Hepatocyte (in vitro differentiated cells): ENCODE results near the gene UVRAG. TPM values are rescaled to one million over a fixed set of nuclear protein-coding genes. Genes with fewer than 3 reads are reported as not detected.
A peak's percentile ranks its signal among the peaks of the same experiment; 100 is the strongest.

Experiments used
- DNase-seq: peaks from one replicate; pipeline ENCODE4 v3.0.0-alpha.2; 2016; ENCODE audit warnings: low spot score
- H2AFZ ChIP-seq: fragments of 200-600 bp; sonication (generic); 2 replicates; pipeline ENCODE4 v1.6.0; 2016; ENCODE audit warnings: antibody characterized with exemption, mild to moderate bottlenecking
- H3K27ac ChIP-seq: fragments of 200-600 bp; sonication (generic); 2 replicates; pipeline ENCODE4 v1.5.1; 2016; ENCODE audit warnings: mild to moderate bottlenecking
- H3K27me3 ChIP-seq: fragments of 200-600 bp; sonication (generic); 2 replicates; pipeline ENCODE4 v1.6.1; 2016
- H3K36me3 ChIP-seq: fragments of 200-600 bp; sonication (generic); replicated peaks from 2 replicates; pipeline ENCODE4 v1.5.1; 2016; ENCODE audit warnings: low read depth; ENCODE audit not compliant: insufficient read depth
- H3K4me1 ChIP-seq: fragments of 200-600 bp; sonication (generic); 2 replicates; pipeline ENCODE4 v1.5.1; 2016; ENCODE audit warnings: mild to moderate bottlenecking, moderate library complexity; ENCODE audit not compliant: insufficient read depth
- H3K4me2 ChIP-seq: fragments of 200-600 bp; sonication (generic); 2 replicates; pipeline ENCODE4 v1.6.0; 2016
- H3K4me3 ChIP-seq: fragments of 200-600 bp; sonication (generic); 2 replicates; pipeline ENCODE4 v1.5.1; 2016; ENCODE audit warnings: mild to moderate bottlenecking
- H3K79me2 ChIP-seq: fragments of 200-600 bp; sonication (generic); 2 replicates; pipeline ENCODE4 v1.6.0; 2017; ENCODE audit warnings: mild to moderate bottlenecking
- H3K9me2 ChIP-seq: fragments of 200-600 bp; sonication (generic); replicated peaks from 2 replicates; pipeline ENCODE4 v1.6.0; 2017; ENCODE audit warnings: mild to moderate bottlenecking; ENCODE audit not compliant: insufficient read depth
- H3K9me3 ChIP-seq: fragments of 200-600 bp; sonication (generic); 2 replicates; pipeline ENCODE4 v1.5.1; 2016; ENCODE audit warnings: low read depth, mild to moderate bottlenecking
- H4K20me1 ChIP-seq: fragments of 200-600 bp; sonication (generic); 2 replicates; pipeline ENCODE4 v1.6.0; 2016; ENCODE audit warnings: mild to moderate bottlenecking; ENCODE audit not compliant: insufficient read depth, poor library complexity, severe bottlenecking
- CTCF ChIP-seq: fragments of 200-600 bp; sonication (generic); IDR thresholded peaks from 2 replicates; pipeline ENCODE4 v1.5.1; 2016; ENCODE audit warnings: antibody characterized with exemption, mild to moderate bottlenecking; ENCODE audit not compliant: poor library complexity
- EZH2 ChIP-seq: fragments of 200-600 bp; sonication (generic); IDR thresholded peaks from 2 replicates; pipeline ENCODE4 v1.6.1; 2016; ENCODE audit warnings: antibody characterized with exemption, mild to moderate bottlenecking, borderline replicate concordance
- EZH2phosphoT487 ChIP-seq: fragments of 200-600 bp; sonication (generic); IDR thresholded peaks from one replicate; pipeline ENCODE4 v1.6.1; 2018; ENCODE audit warnings: antibody characterized with exemption, mild to moderate bottlenecking, low read depth, moderate library complexity; ENCODE audit not compliant: unreplicated experiment, severe bottlenecking
- WGBS: methylation state at CpG from one replicate; pipeline ENCODE4 v1.1.6; 2016; ENCODE audit warnings: low lambda C conversion rate; ENCODE audit errors: missing lambda C conversion rate; 5-methylcytosine and 5-hydroxymethylcytosine counted together
- polyA plus RNA-seq: library from polyadenylated mRNA; unstranded; fragments of >200 nt; fragmentation: Nextera tagmentation; extraction: Ambion mirVana; gene quantifications from 2 replicates; pipeline ENCODE4 v1.2.1, GENCODE V29; 2016
- total RNA-seq: library from RNA; depleted of rRNA; stranded (reverse); fragments of >200 nt; gene quantifications from 2 replicates; pipeline ENCODE4 v1.2.3, GENCODE V29; 2014

The UVRAG gene
- total and polyA plus RNA-seq, 2 experiments from 2014 or later, result 15.3 to 36.5 TPM

GRCh38 chr11:76115555-76115954 lies 300.5 kb downstream of the UVRAG start:
- H3K27ac ChIP-seq, result no peak overlapping the region
- H4K20me1 ChIP-seq, result no peaks in the 10 kb centered on the region
- no peaks in the 10 kb centered on the region for H3K79me2 ChIP-seq
- no peaks in the 10 kb centered on the region for H3K9me2 ChIP-seq
- H3K4me2 ChIP-seq, result no peak overlapping the region
- H2AFZ ChIP-seq, result no peak overlapping the region
- WGBS, result 86% methylated on average over 3 of the region's 3 CpGs
- H3K4me3 ChIP-seq, result no peak overlapping the region
- peaks cover 9% of the 10 kb centered on the region for H3K4me1 ChIP-seq
- H3K9me3 ChIP-seq, result no peaks in the 10 kb centered on the region
- no peaks in the 10 kb centered on the region for H3K27me3 ChIP-seq
- H3K36me3 ChIP-seq, result no peaks in the 10 kb centered on the region
- TF ChIP-seq EZH2phosphoT487 (no peak), CTCF (no peak), EZH2 (no peak)
- no peak for DNase-seq

- Histone ChIP-seq H3K4me3 (no peak overlapping the region), H2AFZ (no peak overlapping the region), H3K4me2 (no peak overlapping the region), H3K27ac (no peak overlapping the region), H3K27me3 (no peaks in the 10 kb centered on the region), H3K9me3 (no peaks in the 10 kb centered on the region), H3K36me3 (no peaks in the 10 kb centered on the region), H3K79me2 (no peaks in the 10 kb centered on the region), H4K20me1 (no peaks in the 10 kb centered on the region), H3K9me2 (no peaks in the 10 kb centered on the region), H3K4me1 (peaks cover 13% of the 10 kb centered on the region)
- DNase-seq, result no peak
- no peak for TF ChIP-seq EZH2phosphoT487
- TF ChIP-seq CTCF, result no peak
- no peak for TF ChIP-seq EZH2
- WGBS, result 84% methylated on average over 2 of the region's 2 CpGs
Observed at GRCh38 chr11:76119032-76119431, 304.0 kb downstream of the UVRAG start.

GRCh38 chr11:76119779-76120178 lies 304.8 kb downstream of the UVRAG start:
- Histone ChIP-seq H3K27ac (no peak overlapping the region), H4K20me1 (no peaks in the 10 kb centered on the region), H3K27me3 (no peaks in the 10 kb centered on the region), H3K9me2 (no peaks in the 10 kb centered on the region), H3K4me1 (peaks cover 13% of the 10 kb centered on the region), H3K4me2 (peak overlapping the region; percentile 52), H3K79me2 (no peaks in the 10 kb centered on the region), H3K36me3 (no peaks in the 10 kb centered on the region), H2AFZ (no peak overlapping the region), H3K9me3 (no peaks in the 10 kb centered on the region), H3K4me3 (no peak overlapping the region)
- TF ChIP-seq EZH2phosphoT487 (no peak), EZH2 (no peak), CTCF (no peak)
- WGBS, result 80% methylated on average over 4 of the region's 4 CpGs
- DNase-seq, result no peak
